ENCODE results near the gene UPK3B. TPM values are rescaled to one million over a fixed set of nuclear protein-coding genes. Genes with fewer than 3 reads are reported as not detected.
"Not testable (repeated sequence)": the region's sequence is repeated elsewhere in the genome, so short reads cannot be mapped to it uniquely, and the experiment has no call there.

UPK3B gene
- total RNA-seq, 1 experiment from 2014 or later, result 0.64 TPM

GRCh38 chr7:76560157-76560556 is 49.8 kb downstream of the UPK3B start:
- in situ Hi-C loops (cut with HindIII; ENCODE audit: low pct_unique_long_range_greater_than_20kb, low sequenced_read_pairs); DNase-seq (ENCODE audit: low read depth): not testable (repeated sequence)

GRCh38 chr7:76561342-76561741 is 51.0 kb downstream of the UPK3B start:
- in situ Hi-C loops (cut with HindIII; ENCODE audit: low pct_unique_long_range_greater_than_20kb, low sequenced_read_pairs), result not testable (repeated sequence)

DNA sequence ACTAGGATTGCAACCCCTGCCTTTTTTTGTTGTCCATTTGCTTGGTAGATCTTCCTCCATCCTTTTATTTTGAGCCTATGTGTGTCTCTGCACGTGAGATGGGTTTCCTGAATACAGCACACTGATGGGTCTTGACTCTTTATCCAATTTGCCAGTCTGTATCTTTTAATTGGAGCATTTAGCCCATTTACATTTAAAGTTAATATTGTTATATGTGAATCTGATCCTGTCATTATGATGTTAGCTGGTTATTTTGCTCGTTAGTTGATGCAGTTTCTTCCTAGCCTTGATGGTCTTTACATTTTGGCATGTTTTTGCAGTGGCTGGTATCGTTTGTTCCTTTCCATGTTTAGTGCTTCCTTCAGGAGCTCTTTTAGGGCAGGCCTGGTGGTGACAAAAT is 54.6 kb downstream of the UPK3B start:
- in situ Hi-C loops (cut with HindIII; ENCODE audit: low pct_unique_long_range_greater_than_20kb, low sequenced_read_pairs), result not testable (repeated sequence)

More at GRCh38 chr7:76561342-76561741, 51.0 kb downstream of the UPK3B start:
- not testable (repeated sequence) for DNase-seq (ENCODE audit: low read depth)

More for the DNA sequence above, 54.6 kb downstream of the UPK3B start:
- not testable (repeated sequence) for DNase-seq (ENCODE audit: low read depth)

Other genes starting within 250 kb of the UPK3B start
- 173 and 177 TPM in 2 replicates for gene HSPB1, start 207.9 kb upstream of the UPK3B start, total RNA-seq (2014; rRNA removed; shearing (Covaris generic); ENCODE audit: low replicate concordance)
- gene YWHAG, start 151.6 kb upstream of the UPK3B start, total RNA-seq (2014; rRNA removed; shearing (Covaris generic); ENCODE audit: low replicate concordance), result 63.4 and 73.1 TPM in 2 replicates
- 1.1 and 11.0 TPM in 2 replicates for gene SSC4D, start 100.9 kb upstream of the UPK3B start, total RNA-seq (2014; rRNA removed; shearing (Covaris generic); ENCODE audit: low replicate concordance)
- gene ZP3, start 85.6 kb upstream of the UPK3B start, total RNA-seq (2014; rRNA removed; shearing (Covaris generic); ENCODE audit: low replicate concordance), result 17.1 and 21.8 TPM in 2 replicates
- gene DTX2, start 48.8 kb upstream of the UPK3B start, total RNA-seq (2014; rRNA removed; shearing (Covaris generic); ENCODE audit: low replicate concordance), result 7.3 and 7.9 TPM in 2 replicates
- 2.2 TPM in 1 of 2 replicates, not detected in the other for gene SPDYE16, start 32.7 kb downstream of the UPK3B start, total RNA-seq (2014; rRNA removed; shearing (Covaris generic); ENCODE audit: low replicate concordance)
- not detected in 2 replicates for gene POMZP3, start 116.7 kb downstream of the UPK3B start, total RNA-seq (2014; rRNA removed; shearing (Covaris generic); ENCODE audit: low replicate concordance)